ENCODE data around the gene TRNT1.

The TRNT1 gene

GRCh38 chr3:3179407-3180094 is 52.8 kb downstream of the TRNT1 start, which contains the start of gene CRBN:
TSS of gene CRBN (minus strand) at chr3:3179691. CDS start at chr3:3179687, 4 bp downstream.
- peak; percentile 84 for DNase-seq

- DNase-seq, result no peak
These were observed 53.7 kb downstream of the TRNT1 start for GRCh38 chr3:3180456-3180855.

- no peak for DNase-seq
These were observed 58.1 kb downstream of the TRNT1 start for GRCh38 chr3:3184876-3185275.

- DNase-seq, result no peak
These were observed 62.5 kb downstream of the TRNT1 start for GRCh38 chr3:3189102-3189727.

- no peak for DNase-seq
These were observed 63.2 kb downstream of the TRNT1 start for GRCh38 chr3:3189961-3190360.

GRCh38 chr3:3191675-3192285 is 65.0 kb downstream of the TRNT1 start:
- DNase-seq, result no peak

- DNase-seq, result no peak
These were observed 65.5 kb downstream of the TRNT1 start for GRCh38 chr3:3192286-3192675.

- DNase-seq, result no peak
These were observed 68.1 kb downstream of the TRNT1 start for GRCh38 chr3:3194861-3195260.

GRCh38 chr3:3196148-3196861 is 69.6 kb downstream of the TRNT1 start:
- DNase-seq, result peak; percentile 17

Measured in fibroblast of skin of back (primary cell).